T-cell (primary cell): ENCODE measurements around the gene B3GNT7. TPM values are rescaled to one million over a fixed set of nuclear protein-coding genes. Genes with fewer than 3 reads are reported as not detected.
A peak's percentile ranks its signal among the peaks of the same experiment; 100 is the strongest.

Experiments used
- ATAC-seq, 4 experiments: fragments of 200-7000 bp in 3 of 4; fragments of 150-1000 bp in 1 of 4; cut with Tn5 transposase; replicated peaks in 1 of 4; 1 replicate in 3 of 4; 2 replicates in 1 of 4; pipeline ENCODE4 v1.10.0; 2021; ENCODE audit warnings: moderate library complexity in 3 of 4, mild to moderate bottlenecking in 2 of 4, moderate number of reproducible peaks in 1 of 4
- CTCF ChIA-PET, 2 donors: fragments of 300-600 bp; sonication (Branson Sonifier 250); formaldehyde crosslinking; loops; one replicate each; lab custom pipeline; 2022; ENCODE audit warnings: antibody characterized with exemption in 2 of 2; lab: Charles Lee
- POLR2A ChIA-PET, 2 donors: fragments of 300-600 bp; sonication (Branson Sonifier 250); formaldehyde crosslinking; loops; one replicate each; lab custom pipeline; 2022; ENCODE audit warnings: antibody characterized with exemption in 2 of 2; lab: Charles Lee
- DNase-seq, 35 experiments: peaks; one replicate each; pipeline versions ENCODE4 v3.0.0 to v3.0.0-alpha.2; 2013 to 2023
- H3K27ac ChIP-seq: one replicate; pipeline ENCODE4 v1.5.1; 2013; ENCODE audit warnings: low read length
- H3K27me3 ChIP-seq, 2 experiments: replicated peaks in 1 of 2; 1 replicate in 1 of 2; 2 replicates in 1 of 2; pipeline versions ENCODE4 v1.6.1 to v1.7.0; 2013; ENCODE audit warnings: low read length in 1 of 2, mixed read lengths in 1 of 2; ENCODE audit not compliant: control insufficient read depth in 2 of 2, insufficient read depth in 2 of 2; ENCODE audit errors: extremely low read depth in 1 of 2
- H3K36me3 ChIP-seq, 2 donors: 1 replicate in 1 of 2; 2 replicates in 1 of 2; pipeline versions ENCODE4 v1.6.1 to v1.7.0; 2013; ENCODE audit warnings: low read length in 1 of 2; ENCODE audit not compliant: control insufficient read depth in 2 of 2, insufficient read depth in 1 of 2; ENCODE audit errors: extremely low read depth in 1 of 2
- H3K4me1 ChIP-seq, 2 experiments: 1 replicate in 1 of 2; 2 replicates in 1 of 2; pipeline versions ENCODE4 v1.6.1 to v1.7.0; 2013; ENCODE audit warnings: low read length in 2 of 2, mixed read lengths in 1 of 2; ENCODE audit not compliant: insufficient read depth in 2 of 2, control insufficient read depth in 1 of 2; ENCODE audit errors: extremely low read depth in 1 of 2
- H3K4me3 ChIP-seq, 2 donors: 1 replicate in 1 of 2; 2 replicates in 1 of 2; pipeline versions ENCODE4 v1.5.1 to v1.7.0; 2013; ENCODE audit warnings: mild to moderate bottlenecking in 2 of 2, low read length in 1 of 2, moderate library complexity in 1 of 2; ENCODE audit not compliant: control insufficient read depth in 1 of 2; ENCODE audit errors: extremely low read depth in 1 of 2
- H3K9me3 ChIP-seq: 2 replicates; pipeline ENCODE4 v1.7.0; 2013
- H3K27ac Mint-ChIP-seq, 2 donors: one replicate each; pipeline ENCODE4 v1.8.0; 2020 to 2021; ENCODE audit warnings: mild to moderate bottlenecking in 2 of 2, mixed read lengths in 2 of 2
- H3K27me3 Mint-ChIP-seq, 2 donors: one replicate each; pipeline ENCODE4 v1.8.0; 2021 to 2022; ENCODE audit warnings: mixed read lengths in 2 of 2
- H3K36me3 Mint-ChIP-seq: one replicate; pipeline ENCODE4 v1.8.0; 2021; ENCODE audit warnings: mixed read lengths
- H3K4me1 Mint-ChIP-seq, 3 donors: one replicate each; pipeline ENCODE4 v1.8.0; 2020 to 2022; ENCODE audit warnings: mixed read lengths in 3 of 3, mild to moderate bottlenecking in 1 of 3
- H3K4me3 Mint-ChIP-seq, 3 donors: one replicate each; pipeline ENCODE4 v1.8.0; 2020 to 2022; ENCODE audit warnings: mild to moderate bottlenecking in 3 of 3, mixed read lengths in 3 of 3, moderate library complexity in 3 of 3
- H3K9me3 Mint-ChIP-seq, 3 donors: one replicate each; pipeline ENCODE4 v1.8.0; 2020 to 2022; ENCODE audit warnings: mixed read lengths in 3 of 3
- WGBS: methylation state at CpG from one replicate; pipeline ENCODE4 v1.1.5; 2013; ENCODE audit warnings: missing lambda C conversion rate; ENCODE audit not compliant: insufficient coverage; 5-methylcytosine and 5-hydroxymethylcytosine counted together
- total RNA-seq, 35 experiments: library from RNA in 6 of 35; stranded (reverse) in 6 of 35; fragments of 120-200 nt in 1 of 35; gene quantifications; one replicate each; pipeline versions ENCODE4 v1.2.1 to v1.2.4 and lab custom pipeline; 2013 to 2026

Gene B3GNT7
- total RNA-seq, 5 donors from 2014 or later (not counting 1 experiment from before 2014, with no cell fraction given) = 0.30 to 2.0 (median 0.68) TPM

DNA sequence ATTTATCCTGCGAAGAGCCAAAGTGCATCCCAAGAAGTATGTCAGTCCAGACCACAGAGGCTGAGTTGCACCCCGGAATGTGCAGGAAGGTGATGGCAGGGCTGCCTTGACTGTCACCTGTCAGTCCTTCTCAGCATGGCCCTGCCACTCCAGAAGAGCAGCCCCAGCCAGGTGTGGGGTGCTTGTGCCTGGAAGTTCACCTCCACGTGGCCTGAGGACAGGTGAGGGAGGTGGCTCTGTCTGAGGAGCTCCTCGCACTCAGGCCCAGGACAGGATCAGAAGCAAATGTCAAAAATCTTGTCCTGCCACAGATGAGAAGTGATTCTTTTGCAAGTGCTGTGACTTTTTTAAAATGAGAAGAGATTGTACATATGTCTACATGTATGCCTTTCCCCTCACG is 31.4 kb upstream of the B3GNT7 start:
- no peaks in the 10 kb centered on the region for H3K36me3 Mint-ChIP-seq
- Histone ChIP-seq H3K4me1 (peaks cover 0 to 17% of the 10 kb centered on the region in 2 experiments), H3K27me3 (peaks cover 0 to 3% of the 10 kb centered on the region in 2 experiments), H3K36me3 (no peaks in the 10 kb centered on the region), H3K27ac (no peak overlapping the region), H3K4me3 (no peak overlapping the region), H3K9me3 (no peaks in the 10 kb centered on the region)
- DNase-seq (peak in 1 of 35 experiments; percentile 5), ATAC-seq (no peak)
- peaks cover 3 to 4% of the 10 kb centered on the region in 2 donors for H3K27me3 Mint-ChIP-seq
- POLR2A ChIA-PET = no interaction called here
- no peaks in the 10 kb centered on the region for H3K9me3 Mint-ChIP-seq
- no peak overlapping the region for H3K27ac Mint-ChIP-seq
- no peak overlapping the region for H3K4me3 Mint-ChIP-seq
- WGBS = 77% methylated on average over 3 of the region's 5 CpGs
- CTCF ChIA-PET = interaction anchor here in 1 of 2 donors (0.7 kb wide), 1 partner anchor 440 kb away, joined by 5 read pairs; no protein-coding TSS in a partner anchor
- H3K4me1 Mint-ChIP-seq = peaks cover 13 to 17% (median 16%) of the 10 kb centered on the region in 3 donors

DNA sequence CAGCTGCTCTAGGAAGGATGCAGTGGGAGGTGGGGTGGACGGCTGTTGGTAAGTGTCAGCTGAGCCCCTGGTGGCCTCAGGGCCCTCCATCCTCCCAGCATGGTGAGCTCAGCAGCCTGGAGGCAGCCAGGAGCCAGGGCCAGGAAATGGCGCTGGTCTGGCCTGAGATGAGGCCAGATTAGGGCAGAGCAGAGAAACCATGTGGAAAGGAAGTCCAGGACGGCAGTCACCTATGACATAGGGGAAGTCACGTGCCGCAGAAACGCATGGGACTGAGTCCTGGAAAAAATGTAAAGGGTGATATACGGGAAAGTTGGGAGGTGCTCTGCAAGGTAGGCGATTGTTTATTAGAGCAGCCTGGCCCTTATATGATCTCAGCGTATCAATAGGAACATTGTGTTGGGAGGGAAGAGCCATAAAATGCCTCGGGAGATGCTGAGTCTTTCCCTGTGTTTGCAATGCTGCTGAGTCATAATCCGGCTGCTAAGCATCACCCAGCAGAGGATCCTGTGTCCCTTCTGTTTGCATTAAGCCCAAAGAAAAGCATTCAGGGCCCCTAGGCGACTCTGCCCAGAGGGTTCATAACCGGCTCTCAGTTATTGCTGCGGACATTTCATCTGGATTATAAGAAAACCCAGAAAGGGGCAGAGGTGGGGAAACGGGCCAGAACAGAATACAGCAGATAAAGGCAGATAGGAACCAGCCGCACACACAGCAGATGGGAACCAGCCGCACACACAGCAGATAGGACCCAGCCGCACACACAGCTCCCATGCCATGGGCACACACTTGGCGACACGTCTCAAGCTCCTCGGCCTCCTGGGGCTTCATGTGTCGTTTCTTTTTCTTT is 30.3 kb upstream of the B3GNT7 start:
- DNase-seq = peak in 1 of 35 experiments; percentile 21
- WGBS = 78% methylated on average over 18 of the region's 22 CpGs
- no peak overlapping the region for H3K27ac Mint-ChIP-seq
- POLR2A ChIA-PET = no interaction called here
- no peaks in the 10 kb centered on the region for H3K9me3 Mint-ChIP-seq
- H3K4me3 Mint-ChIP-seq = no peak overlapping the region
- Histone ChIP-seq H3K4me3 (no peak overlapping the region), H3K36me3 (no peaks in the 10 kb centered on the region), H3K27me3 (no peaks in the 10 kb centered on the region), H3K4me1 (peaks cover 0 to 17% of the 10 kb centered on the region in 2 experiments), H3K27ac (no peak overlapping the region), H3K9me3 (no peaks in the 10 kb centered on the region)
- ATAC-seq = no peak
- H3K4me1 Mint-ChIP-seq = peaks cover 13 to 17% (median 16%) of the 10 kb centered on the region in 3 donors
- CTCF ChIA-PET = no interaction called here
- peaks cover 0 to 3% of the 10 kb centered on the region in 2 donors for H3K27me3 Mint-ChIP-seq
- H3K36me3 Mint-ChIP-seq = no peaks in the 10 kb centered on the region

DNA sequence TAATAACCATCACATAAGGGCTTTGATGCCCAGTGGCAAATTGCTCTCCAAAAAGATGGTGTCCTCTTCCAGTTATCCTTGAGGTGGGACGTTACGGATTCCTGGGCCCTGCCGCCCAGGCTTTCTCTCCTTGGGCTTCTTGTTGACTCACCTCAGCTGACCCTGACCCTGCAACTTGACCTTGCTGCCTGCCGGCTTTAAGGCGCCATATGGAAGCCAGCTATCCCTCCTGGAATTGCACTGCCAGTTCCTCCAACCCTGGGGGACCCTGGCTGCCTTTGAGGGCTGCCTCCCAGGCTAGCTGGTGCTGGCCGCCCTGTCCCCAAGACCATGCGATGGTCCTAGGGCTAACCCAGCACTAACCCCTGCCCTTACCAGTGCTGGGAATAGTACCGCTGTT is 28.3 kb upstream of the B3GNT7 start:
- peaks cover 0 to 8% of the 10 kb centered on the region in 2 experiments for H3K4me1 ChIP-seq
- DNase-seq (peak in 1 of 35 experiments; percentile 15), ATAC-seq (no peak)
- Mint-ChIP-seq H3K9me3 (no peaks in the 10 kb centered on the region), H3K36me3 (no peaks in the 10 kb centered on the region), H3K27me3 (no peaks in the 10 kb centered on the region), H3K4me1 (peaks cover 8 to 11% (median 9%) of the 10 kb centered on the region in 3 donors), H3K27ac (no peak overlapping the region), H3K4me3 (no peak overlapping the region)
- 85% methylated on average over 5 of the region's 8 CpGs for WGBS
- CTCF ChIA-PET = no interaction called here
- no peaks in the 10 kb centered on the region for H3K9me3 ChIP-seq
- H3K36me3 ChIP-seq = no peaks in the 10 kb centered on the region
- H3K27me3 ChIP-seq = peaks cover 0 to 4% of the 10 kb centered on the region in 2 experiments
- H3K27ac ChIP-seq = no peak overlapping the region
- no peak overlapping the region for H3K4me3 ChIP-seq
- POLR2A ChIA-PET = no interaction called here

DNA sequence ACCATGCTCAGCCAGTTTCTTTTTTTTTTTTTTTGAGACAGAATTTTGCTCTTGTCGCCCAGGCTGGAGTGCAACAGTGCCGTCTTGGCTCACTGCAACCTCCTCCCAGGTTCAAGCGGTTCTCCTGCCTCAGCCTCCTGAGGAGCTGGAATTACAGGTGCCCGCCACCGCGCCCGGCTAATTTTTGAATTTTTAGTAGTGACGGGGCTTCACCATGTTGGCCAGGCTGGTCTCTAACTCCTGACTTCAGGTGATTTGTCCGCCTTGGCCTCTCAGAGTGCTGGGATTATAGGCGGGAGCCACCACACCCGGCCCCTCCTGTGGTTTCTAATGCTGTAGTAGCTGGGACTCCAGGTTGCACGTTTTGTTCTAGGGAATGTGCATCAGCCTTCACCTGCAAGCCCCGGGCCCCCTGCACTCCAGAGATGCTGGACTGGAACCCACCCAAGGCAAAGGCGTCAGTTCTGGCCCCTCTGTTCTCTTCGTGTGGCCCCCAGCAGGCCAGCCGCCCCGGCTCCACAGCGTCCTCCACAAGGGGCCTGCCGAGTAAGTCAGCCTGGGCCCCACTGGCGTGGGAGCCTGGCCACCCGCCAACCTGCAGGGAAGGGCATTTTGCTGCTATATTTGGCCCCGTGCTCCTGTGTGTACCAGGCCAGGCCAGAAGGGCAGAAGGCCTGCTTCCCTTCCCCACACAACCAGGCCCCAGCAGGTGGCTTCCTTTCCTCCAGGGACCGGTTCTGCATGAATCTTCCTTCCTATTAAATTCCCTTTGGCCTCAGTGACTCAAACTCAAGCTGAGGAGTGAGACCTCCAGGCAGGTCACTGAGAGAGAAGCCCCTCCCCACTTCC is 25.7 kb upstream of the B3GNT7 start:
- CTCF ChIA-PET = no interaction called here
- ATAC-seq = no peak
- Histone ChIP-seq H3K27ac (no peak overlapping the region), H3K4me1 (no peaks in the 10 kb centered on the region), H3K36me3 (no peaks in the 10 kb centered on the region), H3K4me3 (no peak overlapping the region), H3K27me3 (peaks cover 0 to 4% of the 10 kb centered on the region in 2 experiments), H3K9me3 (no peaks in the 10 kb centered on the region)
- Mint-ChIP-seq H3K4me3 (no peak overlapping the region), H3K4me1 (no peaks in the 10 kb centered on the region), H3K27ac (no peak overlapping the region), H3K9me3 (no peaks in the 10 kb centered on the region), H3K36me3 (no peaks in the 10 kb centered on the region), H3K27me3 (no peaks in the 10 kb centered on the region)
- WGBS = 91% methylated on average over 16 of the region's 23 CpGs
- no peak for DNase-seq
- POLR2A ChIA-PET = no interaction called here

DNA sequence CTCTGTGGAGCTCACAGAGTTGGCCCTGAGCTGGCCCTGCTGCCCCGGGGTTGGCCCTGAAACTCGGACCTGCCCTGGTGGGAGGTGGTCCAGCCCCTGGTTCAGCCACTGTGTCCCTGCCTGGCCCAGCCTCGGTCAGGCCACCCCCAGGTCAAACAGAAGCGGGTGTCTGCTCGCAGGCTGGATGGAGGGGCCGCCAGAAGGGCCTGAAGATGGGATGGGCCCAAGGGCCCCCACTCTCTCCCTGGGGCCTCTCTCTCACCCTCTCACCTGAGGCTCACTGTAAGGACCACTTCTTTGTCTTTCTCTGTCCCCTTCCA is 25.1 kb upstream of the B3GNT7 start:
- ChIA-PET POLR2A (no interaction called here), CTCF (no interaction called here)
- Histone ChIP-seq H3K4me1 (no peaks in the 10 kb centered on the region), H3K27ac (no peak overlapping the region), H3K9me3 (no peaks in the 10 kb centered on the region), H3K36me3 (no peaks in the 10 kb centered on the region), H3K27me3 (peaks cover 0 to 4% of the 10 kb centered on the region in 2 experiments), H3K4me3 (no peak overlapping the region)
- Mint-ChIP-seq H3K36me3 (no peaks in the 10 kb centered on the region), H3K27ac (no peak overlapping the region), H3K4me3 (no peak overlapping the region), H3K27me3 (no peaks in the 10 kb centered on the region), H3K9me3 (no peaks in the 10 kb centered on the region), H3K4me1 (no peaks in the 10 kb centered on the region)
- WGBS = 88% methylated on average over 5 of the region's 6 CpGs
- ATAC-seq (no peak), DNase-seq (no peak)

DNA sequence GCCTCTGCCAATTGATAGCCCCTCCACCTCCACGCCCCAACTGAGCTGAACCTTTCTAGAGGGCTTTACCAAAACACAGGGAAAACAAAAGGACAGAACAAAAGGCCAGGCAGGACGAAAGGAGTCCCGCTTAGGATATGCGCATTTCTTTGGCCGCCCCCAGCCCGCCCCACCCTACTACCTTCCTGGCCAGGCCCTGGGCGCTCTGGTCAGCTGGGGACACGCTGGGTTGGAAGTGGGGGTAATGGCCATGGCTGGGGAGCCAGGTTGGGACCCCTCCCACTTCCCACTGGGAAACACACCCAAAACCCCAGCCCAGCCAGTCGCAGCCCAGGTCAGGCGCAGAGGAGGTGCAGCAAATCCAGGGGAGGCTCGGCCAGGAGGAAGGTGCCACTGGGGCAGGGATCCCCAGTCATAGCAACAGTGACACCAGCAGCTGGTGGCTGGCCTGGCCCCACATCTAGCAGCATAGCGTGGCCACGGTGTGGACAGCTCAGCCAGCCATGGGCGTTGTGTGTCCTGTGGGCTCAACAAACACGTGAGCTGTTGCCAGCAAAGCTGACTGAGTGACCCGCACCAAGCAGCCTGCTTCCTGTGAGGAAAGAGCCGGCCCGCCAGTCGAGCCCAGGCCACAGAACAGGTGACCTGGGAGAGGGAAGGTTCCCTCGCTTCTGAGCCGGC is 24.6 kb upstream of the B3GNT7 start:
- DNase-seq (no peak), ATAC-seq (no peak)
- Histone ChIP-seq H3K27ac (no peak overlapping the region), H3K9me3 (no peaks in the 10 kb centered on the region), H3K36me3 (no peaks in the 10 kb centered on the region), H3K4me3 (no peak overlapping the region), H3K27me3 (peaks cover 0 to 4% of the 10 kb centered on the region in 2 experiments), H3K4me1 (no peaks in the 10 kb centered on the region)
- Mint-ChIP-seq H3K9me3 (no peaks in the 10 kb centered on the region), H3K36me3 (no peaks in the 10 kb centered on the region), H3K4me1 (no peaks in the 10 kb centered on the region), H3K4me3 (no peak overlapping the region), H3K27ac (no peak overlapping the region), H3K27me3 (no peaks in the 10 kb centered on the region)
- POLR2A ChIA-PET = no interaction called here
- WGBS = 88% methylated on average over 14 of the region's 21 CpGs
- CTCF ChIA-PET = no interaction called here
